Non-pigmented ciliary epithelial cell (primary cell): ENCODE results near the gene KISS1R.
"Not testable (repeated sequence)": the region's sequence is repeated elsewhere in the genome, so short reads cannot be mapped to it uniquely, and the experiment has no call there.

ENCODE experiments used
- DNase-seq: peaks from one replicate; pipeline ENCODE4 v3.0.0-alpha.2; 2010; ENCODE audit warnings: low read depth

Gene KISS1R

DNA sequence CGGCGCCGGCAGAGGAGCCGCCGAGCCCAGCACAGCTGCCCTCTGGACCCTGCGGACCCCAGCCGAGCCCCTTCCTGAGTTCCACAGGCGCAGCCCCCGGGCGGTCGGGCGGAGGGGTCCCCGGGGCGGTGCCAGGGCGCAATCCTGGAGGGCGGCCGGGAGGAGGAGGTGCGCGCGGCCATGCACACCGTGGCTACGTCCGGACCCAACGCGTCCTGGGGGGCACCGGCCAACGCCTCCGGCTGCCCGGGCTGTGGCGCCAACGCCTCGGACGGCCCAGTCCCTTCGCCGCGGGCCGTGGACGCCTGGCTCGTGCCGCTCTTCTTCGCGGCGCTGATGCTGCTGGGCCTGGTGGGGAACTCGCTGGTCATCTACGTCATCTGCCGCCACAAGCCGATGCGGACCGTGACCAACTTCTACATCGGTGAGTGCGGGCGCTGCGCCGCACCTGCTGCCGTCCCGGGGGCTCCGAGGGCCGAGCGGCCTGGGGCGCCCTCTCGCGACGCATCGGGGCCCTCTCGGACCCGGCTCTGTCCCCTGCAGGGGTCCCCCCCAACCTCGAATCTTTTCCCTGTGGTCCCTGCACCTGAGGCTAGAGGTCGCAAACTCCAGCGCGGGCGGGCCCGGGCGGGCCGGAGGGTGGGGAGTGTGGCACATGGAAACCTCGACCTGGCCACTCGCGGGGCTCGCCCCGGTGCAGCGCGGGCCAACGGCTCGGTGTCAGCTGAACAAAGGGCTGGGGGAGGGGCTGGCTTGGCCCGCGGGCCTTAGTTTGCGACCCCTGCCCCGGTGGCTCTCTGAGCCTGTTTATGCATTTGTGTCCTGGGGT lies at the start of gene KISS1R:
Gene KISS1R (plus strand): TSS at position 11 of the 829 bp plus-strand sequence. CDS start 170 bp downstream, at position 181.
- DNase-seq: no peak

DNA sequence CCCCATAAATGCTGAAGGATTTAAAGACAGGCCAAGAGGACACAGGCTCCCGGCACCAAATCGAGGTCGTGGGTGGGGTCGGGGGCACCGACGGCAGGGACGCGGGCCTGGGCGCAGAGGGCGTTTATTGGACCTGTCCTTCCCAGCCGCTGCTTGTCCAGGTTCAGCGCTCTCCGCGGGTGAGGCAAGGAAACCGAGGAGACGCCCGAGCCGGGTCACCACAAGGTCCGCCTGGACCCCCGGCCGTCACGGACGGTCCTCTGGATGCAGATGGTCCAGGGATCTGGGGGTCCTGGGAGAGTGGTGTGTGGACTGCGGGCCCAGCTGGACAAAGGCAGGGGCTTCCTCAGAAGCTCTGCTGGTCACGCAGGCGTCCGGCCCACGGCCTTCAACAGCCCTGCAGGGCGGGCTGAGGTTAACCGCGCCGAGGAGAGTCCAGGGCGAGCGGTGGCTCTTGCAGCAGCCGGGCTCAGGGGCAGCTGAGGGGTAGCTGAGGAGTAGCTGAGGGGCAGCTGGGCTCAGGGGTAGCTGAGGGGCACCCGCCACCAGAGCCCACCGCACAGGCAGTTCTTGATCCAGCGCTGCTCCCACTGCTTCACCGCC lies 49.2 kb upstream of the KISS1R start:
- no peak for DNase-seq

DNA sequence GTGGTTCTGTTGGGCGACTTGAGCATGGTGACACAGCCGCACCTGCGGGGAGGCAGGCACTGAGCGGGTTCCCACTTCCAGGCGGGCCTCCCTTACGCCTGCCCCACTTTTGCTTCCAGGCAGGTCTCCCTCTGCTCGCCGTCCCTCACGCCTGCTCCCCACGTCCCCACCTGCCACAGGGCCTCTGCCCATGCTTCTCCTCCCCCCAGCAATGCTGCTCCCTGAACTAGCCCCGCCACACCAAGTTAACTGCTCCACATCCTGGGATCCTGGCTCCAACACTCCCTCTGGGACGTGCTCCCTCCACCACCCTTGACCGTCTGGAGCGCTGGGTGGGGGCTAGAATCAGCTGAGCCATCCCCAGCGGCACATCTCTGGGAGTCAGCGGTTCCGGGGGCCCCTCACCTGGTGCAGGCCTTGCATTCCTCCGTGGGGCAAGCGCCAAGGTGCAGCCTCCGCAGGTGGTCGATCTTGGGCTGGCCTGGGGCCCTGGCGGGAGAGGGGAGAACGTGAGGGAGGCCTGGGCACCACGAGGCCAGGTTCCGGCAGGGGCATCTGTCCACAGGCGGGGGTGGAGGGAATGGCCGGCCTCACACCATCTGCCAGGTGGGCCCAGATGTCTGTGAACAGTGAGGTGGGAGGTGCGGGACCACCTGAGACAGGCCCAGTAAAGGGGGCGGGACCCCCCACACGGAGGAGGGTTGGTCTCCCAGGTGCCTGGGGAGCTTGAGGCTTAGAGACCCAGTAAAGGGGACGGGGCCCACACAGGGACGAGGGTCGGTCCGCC lies 48.5 kb upstream of the KISS1R start:
- DNase-seq: no peak

DNA sequence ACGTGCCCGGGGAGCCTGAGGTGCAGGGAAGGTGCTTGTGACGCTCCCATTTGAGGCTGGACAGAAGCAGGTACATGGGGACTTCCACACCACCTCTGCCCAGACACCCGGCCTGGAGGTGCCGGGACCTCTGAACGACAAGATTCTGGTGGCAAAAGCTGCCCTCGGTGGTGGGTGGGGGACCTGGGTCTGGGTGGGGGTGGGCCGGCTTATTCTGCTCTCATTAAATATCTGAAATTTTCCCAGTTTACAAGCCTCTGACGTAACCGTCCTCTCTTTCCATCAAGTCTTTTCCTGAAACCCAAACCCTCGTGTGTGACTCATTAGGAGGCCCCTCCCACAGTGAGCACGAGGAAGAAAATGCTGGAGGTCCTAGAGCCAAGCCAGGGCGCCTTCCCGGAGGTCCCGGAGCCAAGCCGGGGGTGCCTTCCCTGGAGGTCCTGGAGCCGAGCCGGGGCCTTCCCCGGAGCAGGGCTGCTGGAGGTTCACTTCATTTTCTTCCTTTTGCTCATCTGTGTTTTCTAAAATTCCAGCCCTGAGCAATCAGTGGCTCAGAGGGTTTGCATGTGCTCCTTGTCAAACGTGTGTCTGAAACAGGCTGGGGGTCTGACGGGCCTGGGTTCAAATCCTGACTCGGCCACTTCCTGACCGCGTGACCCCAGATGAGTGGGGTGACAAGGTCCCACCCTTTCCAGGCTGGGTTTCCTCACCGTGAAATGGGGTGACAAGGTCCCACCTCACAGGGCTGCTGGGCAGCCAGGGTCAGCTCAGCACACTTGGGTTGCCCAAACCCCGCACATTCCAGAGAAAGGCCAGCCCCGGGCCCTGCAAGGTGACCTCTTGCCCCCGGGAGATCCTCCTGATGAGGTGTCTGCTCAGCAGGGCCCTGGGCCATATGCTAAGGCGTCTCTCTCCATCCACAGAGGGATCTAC lies 47.6 kb upstream of the KISS1R start:
- peak; percentile 73 for DNase-seq

DNA sequence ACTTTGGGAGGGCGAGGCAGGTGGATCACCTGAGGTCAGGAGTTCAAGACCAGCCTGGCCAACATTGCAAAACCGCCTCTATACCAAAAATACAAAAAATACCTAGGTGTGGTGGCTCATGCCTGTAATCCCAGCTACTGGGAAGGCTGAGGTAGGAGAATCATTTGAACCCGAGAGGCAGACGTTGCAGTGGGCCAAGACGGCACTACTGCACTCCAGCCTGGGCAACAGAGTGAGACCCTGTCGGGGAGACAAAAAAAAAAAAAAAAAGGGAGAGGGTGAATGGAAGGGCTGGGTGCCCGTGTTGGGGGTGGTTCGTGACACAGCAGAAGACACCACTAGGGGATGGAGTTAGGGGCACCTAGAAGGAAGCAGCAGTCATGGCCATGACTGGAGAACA lies 46.8 kb upstream of the KISS1R start:
- DNase-seq: no peak

DNA sequence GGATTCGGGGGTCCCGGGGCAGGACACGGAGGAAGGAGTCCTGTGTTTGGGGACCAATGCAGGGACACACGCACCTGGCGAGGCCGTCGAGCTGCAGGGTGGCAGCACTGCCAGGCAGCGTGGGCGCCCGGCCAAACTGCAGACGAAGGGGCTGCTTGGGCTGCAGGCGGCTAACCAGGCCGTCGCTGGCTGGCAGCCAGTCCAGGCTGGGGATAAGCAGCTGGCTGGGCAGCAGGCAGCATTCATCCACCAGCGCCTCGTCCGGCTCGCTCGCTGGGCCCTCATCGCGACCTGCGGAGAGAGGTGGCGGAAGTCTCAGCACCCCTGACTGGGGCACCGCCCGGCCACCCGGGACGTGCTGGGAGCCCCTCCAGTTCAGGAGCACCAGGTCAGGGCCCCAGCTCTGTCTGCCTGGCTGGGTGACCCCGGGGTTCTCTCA lies 46.2 kb upstream of the KISS1R start:
- DNase-seq: no peak

DNA sequence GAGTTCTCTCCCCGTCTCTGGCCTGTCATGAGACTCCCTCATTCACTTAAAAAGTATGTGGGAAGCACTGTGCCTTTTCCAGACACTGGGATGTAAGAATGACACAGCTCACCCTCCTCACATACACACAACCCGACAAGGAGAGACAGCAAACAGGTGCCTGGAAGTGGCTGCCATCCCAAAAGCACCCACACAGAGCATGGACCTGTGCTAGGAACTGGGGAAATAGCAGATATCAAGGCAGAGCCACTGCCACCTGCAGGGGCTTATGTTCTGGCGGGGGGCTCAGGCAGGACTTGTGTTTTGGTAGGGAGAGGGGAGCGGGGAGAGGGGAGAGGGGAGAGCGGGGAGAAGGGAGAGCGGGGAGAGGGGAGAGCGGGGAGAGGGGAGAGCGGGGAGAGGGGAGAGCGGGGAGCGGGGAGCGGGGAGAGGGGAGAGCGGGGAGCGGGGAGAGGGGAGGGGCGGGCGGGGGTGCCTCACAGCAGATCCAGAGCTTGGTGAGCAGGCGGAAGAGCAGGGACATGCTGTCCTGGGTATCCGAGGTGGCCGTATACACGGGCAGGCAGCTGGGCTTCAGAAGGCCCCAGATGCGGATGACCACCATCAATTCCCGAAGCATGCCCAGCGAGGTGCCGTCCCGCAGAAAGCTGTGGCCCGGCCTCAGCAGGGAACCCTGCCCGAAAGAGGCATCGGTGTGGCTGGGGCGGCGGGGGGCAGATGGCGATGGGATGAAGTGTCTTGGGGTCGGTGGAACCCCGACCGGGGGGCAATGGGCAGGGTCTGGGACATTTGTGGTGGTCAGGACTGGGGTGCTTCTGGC lies 45.5 kb upstream of the KISS1R start:
- no peak for DNase-seq

DNA sequence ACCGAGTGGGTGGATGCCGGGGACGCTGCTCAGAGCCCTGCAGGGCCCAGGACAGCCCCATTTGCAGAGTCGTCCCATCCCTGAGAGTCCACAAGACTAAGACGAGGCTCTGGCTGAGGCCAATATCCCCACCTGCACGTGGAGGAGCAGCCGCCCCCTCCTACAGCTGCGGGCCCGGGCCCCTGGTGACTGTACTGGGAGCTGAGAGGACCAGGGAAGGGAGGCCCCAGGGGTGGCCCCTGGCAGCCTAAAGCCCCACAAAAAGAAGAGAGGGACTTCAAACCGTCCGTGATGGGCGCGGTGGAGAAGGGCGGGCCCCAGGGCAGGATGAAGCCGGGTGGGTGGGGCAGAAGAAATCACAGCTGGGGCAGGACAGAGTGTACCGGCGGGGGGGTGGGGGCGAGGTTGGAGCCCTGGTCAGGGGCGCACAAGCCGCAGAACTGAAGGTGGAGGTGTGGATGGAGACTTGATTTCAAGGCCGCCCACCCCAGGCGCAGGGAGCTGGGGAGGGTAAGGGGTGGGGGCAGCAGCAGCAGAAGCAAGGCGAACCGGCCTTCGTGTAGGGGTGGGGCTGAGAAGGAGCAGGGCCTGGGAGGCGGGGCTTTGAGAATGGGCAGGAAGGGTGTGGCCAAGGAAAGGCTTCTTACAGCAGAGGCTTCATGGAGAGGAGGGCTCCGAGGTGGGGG lies 44.7 kb upstream of the KISS1R start:
- no peak for DNase-seq

DNA sequence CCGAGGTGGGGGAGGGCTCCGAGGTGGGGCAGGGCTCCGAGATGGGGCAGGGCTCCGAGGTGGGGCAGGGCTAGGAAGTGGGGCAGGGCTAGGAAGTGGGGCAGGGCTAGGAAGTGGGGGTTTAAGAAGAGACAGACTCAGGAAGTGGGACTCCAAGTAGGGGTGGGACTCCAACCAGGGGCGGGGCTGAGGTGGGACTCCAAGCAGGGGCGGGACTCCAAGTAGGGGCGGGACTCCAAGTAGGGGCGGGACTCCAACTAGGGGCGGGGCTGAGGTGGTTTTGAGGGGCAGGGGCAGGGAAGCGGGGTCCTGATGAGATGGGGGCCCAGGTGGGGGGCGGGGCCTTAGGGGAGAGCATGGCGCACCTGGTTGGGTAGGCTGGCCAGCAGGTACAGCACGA lies 44.0 kb upstream of the KISS1R start:
- no peak for DNase-seq

DNA sequence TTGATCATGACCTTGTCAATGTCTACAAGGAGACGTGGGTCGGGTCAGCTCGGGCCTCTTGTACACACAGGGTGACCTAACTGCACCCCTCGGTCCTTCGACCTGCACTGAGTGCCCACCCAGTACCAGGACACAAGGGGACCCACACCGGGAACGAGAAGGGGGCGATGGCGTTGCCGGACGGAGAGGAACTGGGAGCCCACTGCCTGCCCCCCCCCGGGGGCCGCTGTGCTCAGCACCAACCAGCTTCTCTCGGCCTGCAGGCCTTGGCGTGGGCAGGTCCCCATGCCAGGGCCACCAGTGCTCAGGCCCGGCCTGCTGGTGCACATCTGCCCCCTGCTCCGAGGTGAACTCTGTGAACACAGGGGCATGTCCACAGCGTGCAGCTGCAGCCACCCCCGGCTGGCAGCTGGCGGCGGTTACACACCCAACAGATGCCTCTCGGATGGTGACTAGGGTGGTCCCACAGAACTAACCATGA lies 43.5 kb upstream of the KISS1R start:
- no peak for DNase-seq

DNA sequence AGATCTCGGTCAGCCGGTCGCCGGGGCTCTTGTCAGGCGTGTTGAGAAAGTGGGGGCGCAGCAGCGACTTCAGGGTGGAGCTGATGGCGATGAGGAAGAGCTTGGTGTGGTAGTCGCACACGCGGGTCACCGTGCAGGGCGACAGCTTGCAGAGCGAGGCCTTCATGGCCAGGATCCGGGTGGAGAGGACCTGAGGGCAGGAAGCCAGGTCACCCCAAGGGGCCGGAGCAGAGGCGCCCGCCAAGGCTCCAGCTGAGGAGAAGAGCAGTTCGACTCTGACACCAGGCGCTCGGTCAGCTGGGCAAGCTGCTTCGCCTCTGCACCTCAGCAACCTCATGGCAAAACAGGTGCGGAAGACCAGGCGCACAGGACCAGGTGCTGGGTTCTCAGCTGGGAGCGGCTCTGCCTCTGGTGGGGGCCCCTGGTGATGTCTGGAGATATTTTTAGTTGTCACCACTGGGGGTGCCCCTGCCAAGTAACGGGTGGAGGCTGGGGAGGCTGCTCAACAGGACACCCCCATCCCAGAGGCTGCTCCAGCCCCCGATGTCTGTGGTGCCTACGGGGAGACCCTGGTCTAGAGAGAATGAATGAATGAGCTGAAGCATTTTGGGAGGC lies 41.8 kb upstream of the KISS1R start:
- DNase-seq: no peak

DNA sequence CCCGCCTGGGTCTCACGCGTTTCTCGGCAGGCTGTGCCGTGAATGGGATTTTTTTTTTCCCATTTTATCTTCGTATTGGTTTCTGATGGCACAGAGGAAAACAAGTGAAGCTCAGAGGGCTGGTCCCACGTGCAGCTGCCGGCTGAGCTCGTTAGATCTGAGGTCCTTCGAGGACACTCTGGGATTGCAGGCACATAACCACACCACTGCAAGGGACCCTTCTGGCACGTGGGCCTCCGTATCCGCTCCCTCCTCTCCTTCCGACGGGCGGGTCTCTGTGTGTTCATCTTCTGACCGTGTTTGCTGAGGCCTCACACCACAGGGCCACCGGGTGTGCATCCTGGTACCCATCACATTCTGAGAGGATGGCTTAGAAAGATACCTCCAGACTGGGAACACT lies 41.0 kb upstream of the KISS1R start:
- DNase-seq: no peak

DNA sequence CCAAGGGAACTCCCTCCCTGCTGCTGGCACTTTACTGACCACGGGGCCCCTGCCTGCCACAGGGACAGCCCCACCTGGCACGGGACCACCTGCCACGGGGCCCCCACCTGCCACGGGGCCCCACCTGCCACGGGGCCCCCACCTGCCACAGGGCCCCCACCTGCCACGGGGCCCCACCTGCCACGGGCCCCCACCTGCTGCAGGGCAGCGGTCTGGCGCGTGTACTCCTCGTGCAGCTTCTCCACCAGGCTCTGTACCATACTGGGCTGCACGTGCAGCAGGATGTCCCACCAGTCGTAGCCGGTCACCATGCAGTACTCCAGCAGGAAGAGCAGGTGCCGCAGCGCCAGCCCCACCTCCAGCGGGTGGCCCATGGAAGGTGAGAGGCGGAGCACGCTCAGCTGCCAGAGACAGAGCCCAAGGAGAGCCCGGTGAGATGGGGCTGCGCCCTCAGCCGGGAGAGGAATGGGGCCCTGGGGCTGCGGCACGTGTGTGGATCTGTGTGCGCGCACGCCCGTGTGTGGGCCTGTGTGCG lies 40.3 kb upstream of the KISS1R start:
- DNase-seq: no peak

DNA sequence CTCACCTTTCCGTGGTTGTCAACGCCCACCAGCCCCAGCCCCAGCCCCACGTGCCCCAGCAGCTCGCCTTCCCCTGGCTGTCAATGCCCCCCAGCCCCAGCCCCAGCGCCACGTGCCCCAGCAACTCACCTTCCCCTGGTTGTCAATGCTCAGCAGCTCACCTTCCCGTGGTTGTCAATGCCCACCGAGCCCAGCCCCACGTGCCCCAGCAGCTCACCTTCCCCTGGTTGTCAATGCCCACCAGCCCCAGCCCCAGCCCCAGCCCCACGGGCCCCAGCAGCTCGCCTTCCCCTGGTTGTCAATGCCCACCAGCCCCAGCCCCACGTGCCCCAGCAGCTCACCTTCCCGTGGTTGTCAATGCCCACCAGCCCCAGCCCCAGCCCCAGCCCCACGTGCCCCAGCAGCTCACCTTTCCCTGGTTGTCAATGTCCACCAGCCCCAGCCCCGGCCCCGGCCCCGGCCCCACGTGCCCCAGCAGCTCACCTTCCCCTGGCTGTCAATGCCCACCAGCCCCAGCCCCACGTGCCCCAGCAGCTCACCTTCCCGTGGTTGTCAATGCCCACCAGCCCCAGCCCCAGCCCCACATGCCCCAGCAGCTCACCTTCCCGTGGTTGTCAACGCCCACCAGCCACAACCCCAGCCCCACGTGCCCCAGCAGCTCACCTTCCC lies 39.0 kb upstream of the KISS1R start:
- DNase-seq: not testable (repeated sequence)

DNA sequence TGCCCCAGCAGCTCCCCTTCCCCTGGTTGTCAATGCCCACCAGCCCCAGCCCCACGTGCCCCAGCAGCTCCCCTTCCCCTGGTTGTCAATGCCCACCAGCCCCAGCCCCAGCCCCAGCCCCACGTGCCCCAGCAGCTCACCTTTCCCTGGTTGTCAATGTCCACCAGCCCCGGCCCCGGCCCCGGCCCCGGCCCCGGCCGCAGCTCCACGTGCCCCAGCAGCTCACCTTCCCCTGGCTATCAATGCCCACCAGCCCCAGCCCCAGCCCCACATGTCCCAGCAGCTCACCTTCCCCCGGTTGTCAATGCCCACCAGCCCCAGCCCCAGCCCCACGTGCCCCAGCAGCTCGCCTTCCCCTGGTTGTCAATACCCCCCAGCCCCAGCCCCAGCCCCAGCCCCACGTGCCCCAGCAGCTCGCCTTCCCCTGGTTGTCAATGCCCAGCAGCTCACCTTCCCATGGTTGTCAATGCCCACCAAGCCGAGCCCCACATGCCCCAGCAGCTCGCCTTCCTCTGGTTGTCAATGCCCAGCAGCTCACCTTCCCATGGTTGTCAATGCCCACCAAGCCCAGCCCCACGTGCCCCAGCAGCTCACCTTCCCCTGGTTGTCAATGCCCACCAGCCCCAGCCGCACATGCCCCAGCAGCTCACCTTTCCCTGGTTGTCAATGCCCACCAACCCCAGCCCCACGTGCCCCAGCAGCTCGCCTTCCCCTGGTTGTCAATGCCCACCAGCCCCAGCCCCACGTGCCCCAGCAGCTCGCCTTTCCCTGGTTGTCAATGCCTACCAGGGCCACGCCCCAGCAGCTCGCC lies 38.2 kb upstream of the KISS1R start:
- DNase-seq: not testable (repeated sequence)

DNA sequence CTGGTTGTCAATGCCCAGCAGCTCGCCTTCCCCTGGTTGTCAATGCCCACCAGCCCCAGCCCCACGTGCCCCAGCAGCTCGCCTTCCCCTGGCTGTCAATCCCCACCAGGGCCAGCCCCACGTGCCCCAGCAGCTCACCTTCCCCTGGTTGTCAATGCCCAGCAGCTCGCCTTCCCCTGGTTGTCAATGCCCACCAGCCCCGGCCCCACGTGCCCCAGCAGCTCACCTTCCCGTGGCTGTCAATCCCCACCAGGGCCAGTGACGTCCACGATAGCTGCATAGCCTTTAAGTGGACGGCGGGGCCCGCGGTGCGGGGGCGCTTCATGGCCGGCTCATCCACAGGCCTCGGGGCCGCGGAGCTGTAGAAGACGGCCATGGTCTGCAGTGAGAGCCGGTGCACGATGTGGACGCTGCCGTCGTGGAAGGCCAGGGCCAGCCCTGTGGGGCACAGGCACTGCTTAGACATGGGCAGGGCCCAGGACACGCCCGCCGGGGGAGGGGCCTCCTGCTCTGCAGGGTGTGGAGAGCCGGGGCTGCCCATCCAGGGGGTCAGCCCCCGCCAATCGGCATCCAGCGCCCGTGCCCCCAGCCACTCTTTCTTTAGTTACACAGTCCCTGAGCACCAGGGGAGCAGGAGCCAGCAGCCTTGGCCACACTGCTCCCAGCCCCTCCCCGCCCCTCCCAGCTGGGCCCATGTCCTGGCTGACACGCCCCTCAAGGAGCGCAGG lies 37.3 kb upstream of the KISS1R start:
- DNase-seq: no peak

DNA sequence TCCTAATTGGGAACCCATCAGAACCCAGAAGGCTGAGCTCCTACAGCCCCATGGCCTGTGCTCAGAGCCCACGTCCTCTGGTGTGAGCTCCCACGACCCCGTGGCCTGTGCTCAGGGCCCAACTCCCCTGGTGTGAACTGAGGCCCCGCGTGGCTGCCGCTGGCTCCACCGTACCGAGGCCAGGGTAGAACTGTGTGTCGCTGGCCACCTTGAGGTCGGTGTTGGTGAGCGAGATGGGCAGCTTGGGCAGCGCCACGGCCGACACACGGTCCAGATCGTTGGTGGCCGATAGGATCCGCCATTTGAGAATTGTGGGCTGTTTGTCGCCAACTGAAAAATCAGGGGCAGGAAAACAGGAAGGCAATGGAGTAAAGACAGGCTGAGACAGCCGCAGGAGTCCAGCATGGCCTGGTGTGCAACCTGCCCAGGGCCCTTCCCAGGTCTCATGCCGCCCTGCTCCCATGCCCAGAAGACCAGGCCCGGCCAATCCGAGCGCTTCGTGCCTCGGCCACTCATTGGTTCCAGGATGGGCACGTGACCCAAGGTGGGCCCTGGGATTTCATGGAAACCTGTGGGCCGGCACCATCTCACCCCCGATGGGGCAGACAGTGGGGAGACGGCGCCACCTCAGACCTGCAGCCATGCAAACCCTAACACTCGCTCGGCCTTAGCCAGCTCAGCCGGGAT lies 35.6 kb upstream of the KISS1R start:
- no peak for DNase-seq
